Panc1 (cell line): ENCODE results near the gene INF2.

Source experiments
- CTCF ChIP-seq: fragments of 450-650 bp; IDR thresholded peaks from 2 replicates; pipeline ENCODE4 v1.5.1; 2017; ENCODE audit warnings: mild to moderate bottlenecking
- SIN3A ChIP-seq: IDR thresholded peaks from 2 replicates; pipeline ENCODE4 v1.6.1; 2012; ENCODE audit warnings: low read depth, mild to moderate bottlenecking, low read length, moderate library complexity, borderline replicate concordance; ENCODE audit not compliant: insufficient read depth

- TF ChIP-seq SIN3A = no peak
- no peak for TF ChIP-seq CTCF
These were observed 44.6 kb upstream of the INF2 start for GRCh38 chr14:104644656-104645378.
